ENCODE data around the gene ALPL.

ALPL gene

DNA sequence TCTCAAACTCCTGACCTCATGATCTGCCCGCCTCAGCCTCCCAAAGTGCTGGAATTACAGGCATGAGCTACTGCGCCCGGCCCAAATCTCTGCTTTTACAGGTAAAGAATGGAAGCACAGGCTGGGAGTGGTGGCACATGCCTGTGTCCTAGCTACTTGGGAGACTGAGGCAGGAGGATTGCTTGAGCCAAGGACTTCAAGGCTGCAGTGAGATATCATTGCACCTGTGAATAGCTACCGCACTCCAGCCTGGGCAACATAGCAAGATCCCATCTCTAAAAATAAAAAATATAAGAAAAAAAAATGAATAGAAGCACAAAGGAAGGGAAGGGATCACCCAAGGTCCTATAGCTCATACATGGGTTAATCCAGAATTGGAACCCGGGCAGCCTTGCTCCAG is 15.0 kb downstream of the ALPL start:
- TF ChIP-seq, protein P1, sequence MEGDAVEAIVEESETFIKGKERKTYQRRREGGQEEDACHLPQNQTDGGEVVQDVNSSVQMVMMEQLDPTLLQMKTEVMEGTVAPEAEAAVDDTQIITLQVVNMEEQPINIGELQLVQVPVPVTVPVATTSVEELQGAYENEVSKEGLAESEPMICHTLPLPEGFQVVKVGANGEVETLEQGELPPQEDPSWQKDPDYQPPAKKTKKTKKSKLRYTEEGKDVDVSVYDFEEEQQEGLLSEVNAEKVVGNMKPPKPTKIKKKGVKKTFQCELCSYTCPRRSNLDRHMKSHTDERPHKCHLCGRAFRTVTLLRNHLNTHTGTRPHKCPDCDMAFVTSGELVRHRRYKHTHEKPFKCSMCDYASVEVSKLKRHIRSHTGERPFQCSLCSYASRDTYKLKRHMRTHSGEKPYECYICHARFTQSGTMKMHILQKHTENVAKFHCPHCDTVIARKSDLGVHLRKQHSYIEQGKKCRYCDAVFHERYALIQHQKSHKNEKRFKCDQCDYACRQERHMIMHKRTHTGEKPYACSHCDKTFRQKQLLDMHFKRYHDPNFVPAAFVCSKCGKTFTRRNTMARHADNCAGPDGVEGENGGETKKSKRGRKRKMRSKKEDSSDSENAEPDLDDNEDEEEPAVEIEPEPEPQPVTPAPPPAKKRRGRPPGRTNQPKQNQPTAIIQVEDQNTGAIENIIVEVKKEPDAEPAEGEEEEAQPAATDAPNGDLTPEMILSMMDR (IDR thresholded peaks at IDR 0.05; ENCODE audit: insufficient read depth, low read length, missing control alignments): no peak
- no peak overlapping the region for H3K4me3 ChIP-seq (ENCODE audit: low read depth, low read length)
- ChIA-PET POLR2A (no interaction called here), CTCF (interaction anchor here (1.8 kb wide), 1 partner anchor 16 kb away, joined by 4 read pairs; no protein-coding TSS in a partner anchor)
- DNase-seq (ENCODE audit: low read depth, low spot score): no peak

DNA sequence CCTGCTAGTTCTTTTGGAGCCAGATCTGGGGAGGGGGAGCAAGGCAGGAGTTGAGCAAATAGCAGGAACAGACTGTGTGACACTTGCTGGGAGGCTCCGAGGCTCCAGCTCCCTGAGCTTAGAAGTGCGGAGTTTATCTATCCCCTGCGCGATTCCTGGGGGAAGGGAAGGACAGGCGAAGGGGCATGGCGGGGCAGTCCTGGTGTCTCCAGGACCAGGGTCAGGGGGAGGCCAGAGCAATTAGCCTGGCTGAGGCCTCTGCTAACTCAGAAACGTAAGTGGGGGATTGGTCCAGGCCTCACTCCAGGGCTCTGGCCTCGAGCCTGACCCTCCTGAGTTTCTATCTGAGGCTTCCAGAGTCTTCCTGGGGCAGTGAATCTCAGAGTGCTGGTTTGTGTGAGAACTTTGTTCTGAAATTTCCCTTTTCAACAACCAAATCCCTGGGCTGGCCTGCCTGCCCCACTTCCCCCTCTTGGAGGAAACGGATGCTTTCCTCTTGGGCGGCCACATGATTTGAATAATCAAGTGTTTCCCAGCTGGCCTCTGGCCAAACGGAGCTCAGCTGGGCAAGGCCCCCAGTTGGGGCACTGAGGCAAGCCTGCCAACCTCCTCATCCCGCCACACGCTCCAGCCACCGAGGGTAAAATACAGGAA is 15.6 kb downstream of the ALPL start:
- no peak for DNase-seq (ENCODE audit: low read depth, low spot score)
- no peak overlapping the region for H3K4me3 ChIP-seq (ENCODE audit: low read depth, low read length)
- ChIA-PET CTCF (interaction anchor here (1.8 kb wide), 1 partner anchor 16 kb away, joined by 4 read pairs; no protein-coding TSS in a partner anchor), POLR2A (no interaction called here)
- TF ChIP-seq, protein P1 (IDR thresholded peaks at IDR 0.05; ENCODE audit: insufficient read depth, low read length, missing control alignments): no peak

DNA sequence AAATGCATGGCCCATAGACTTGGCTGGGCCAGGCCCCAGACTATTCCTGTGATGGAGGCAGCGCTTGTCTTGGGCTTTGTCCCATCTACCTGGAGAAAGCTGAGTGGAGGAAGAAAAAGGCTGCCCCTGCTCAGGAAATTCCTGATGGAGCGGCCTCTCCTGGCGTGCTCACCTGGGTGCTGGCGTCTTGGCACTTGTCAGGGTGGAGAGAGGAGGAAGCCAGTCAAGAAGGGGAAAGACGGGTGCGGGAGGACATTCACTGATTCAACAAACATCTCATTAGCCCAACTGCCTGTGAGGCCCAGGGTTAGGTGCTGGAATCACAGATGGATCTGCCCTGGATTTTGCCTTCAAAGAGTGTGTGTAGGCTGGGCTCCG is 16.1 kb downstream of the ALPL start:
- ChIA-PET POLR2A (no interaction called here), CTCF (interaction anchor here (1.8 kb wide), 1 partner anchor 15 kb away, joined by 4 read pairs; no protein-coding TSS in a partner anchor)
- H3K4me3 ChIP-seq (ENCODE audit: low read depth, low read length): no peak overlapping the region
- TF ChIP-seq, protein P1 (IDR thresholded peaks at IDR 0.05; ENCODE audit: insufficient read depth, low read length, missing control alignments): no peak
- no peak for DNase-seq (ENCODE audit: low read depth, low spot score)

DNA sequence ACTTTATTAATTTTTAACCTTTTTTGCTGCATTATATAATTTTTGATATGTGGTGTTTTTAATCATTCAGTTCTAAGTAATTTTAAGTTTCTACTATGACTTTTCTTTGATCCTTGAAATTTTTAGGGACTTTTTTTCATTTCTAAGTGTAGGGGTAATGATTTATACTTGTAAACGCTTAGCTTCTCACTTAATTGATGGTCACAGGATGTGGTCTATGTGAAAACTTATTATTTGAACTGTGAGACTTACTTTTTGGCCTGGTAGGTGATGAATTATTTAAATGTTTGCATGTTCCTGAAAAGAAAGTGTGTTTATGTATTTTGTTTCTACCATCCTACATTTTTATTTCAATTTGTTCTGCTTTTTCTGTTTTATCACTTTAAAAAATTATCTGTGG is 17.2 kb downstream of the ALPL start:
- TF ChIP-seq, protein P1 (IDR thresholded peaks at IDR 0.05; ENCODE audit: insufficient read depth, low read length, missing control alignments): no peak
- no peak overlapping the region for H3K4me3 ChIP-seq (ENCODE audit: low read depth, low read length)
- no peak for DNase-seq (ENCODE audit: low read depth, low spot score)
- ChIA-PET POLR2A (no interaction called here), CTCF (no interaction called here)

DNA sequence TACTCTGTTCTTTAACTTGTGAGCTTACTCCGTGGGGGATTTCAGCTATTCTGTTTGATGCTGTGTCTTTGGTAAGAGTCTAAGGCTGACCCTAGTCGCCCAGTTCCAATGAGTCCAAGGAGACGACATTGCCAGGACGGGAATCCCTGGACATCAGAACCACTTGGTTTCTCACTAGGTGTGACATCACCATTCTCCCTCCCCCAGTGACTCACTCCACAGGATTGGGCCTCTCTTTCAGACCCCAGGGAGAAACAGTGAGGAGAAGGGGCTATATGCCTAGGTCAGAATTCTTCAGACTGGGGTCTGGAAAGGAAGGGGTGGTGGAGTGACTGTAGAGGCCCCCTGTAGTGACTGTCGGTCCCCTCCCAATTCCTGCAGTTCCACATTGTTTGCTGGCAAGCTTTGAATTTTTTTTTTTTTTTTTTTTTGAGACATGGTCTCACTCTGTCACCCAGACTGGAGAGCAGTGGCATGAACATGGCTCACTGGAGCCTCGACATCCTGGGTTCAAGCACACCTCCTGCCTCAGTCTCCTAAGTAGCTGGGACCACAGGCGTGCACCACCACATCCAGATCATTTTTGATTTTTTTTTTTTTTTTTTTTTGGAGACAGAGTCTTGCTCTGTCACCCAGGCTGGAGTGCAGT is 21.3 kb downstream of the ALPL start:
- H3K4me3 ChIP-seq (ENCODE audit: low read depth, low read length): no peak overlapping the region
- TF ChIP-seq, protein P1 (IDR thresholded peaks at IDR 0.05; ENCODE audit: insufficient read depth, low read length, missing control alignments): no peak
- CTCF ChIA-PET: interaction anchor here (3.0 kb wide), 1 partner anchor 11 kb away, joined by 12 read pairs; no protein-coding TSS in a partner anchor
- POLR2A ChIA-PET: no interaction called here
- DNase-seq (ENCODE audit: low read depth, low spot score): no peak

DNA sequence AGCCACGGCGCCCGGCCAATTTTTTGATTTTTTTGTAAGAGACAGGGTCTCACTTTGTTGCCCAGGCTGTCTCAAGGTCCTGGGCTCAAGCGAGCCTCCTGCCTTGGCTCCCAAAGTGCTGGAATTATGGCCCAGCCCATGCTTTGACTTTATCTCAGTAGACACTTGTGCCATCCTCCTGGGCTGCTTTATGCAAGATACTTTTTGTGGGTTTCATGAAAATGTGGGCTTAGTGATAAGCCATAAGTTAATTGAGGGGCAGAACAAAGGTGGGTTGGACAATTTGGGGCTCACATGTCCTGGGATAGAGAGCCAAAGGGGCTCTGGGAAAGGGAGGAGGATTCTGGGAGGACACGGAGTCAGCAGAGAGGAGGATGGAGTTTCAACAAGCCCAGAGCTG is 22.0 kb downstream of the ALPL start:
- H3K4me3 ChIP-seq (ENCODE audit: low read depth, low read length): no peak overlapping the region
- POLR2A ChIA-PET: no interaction called here
- DNase-seq (ENCODE audit: low read depth, low spot score): no peak
- CTCF ChIA-PET: interaction anchor here (3.0 kb wide), 1 partner anchor 10 kb away, joined by 12 read pairs; no protein-coding TSS in a partner anchor
- TF ChIP-seq, protein P1 (IDR thresholded peaks at IDR 0.05; ENCODE audit: insufficient read depth, low read length, missing control alignments): no peak
